ENCODE measurements around the gene UPB1.

DNA sequence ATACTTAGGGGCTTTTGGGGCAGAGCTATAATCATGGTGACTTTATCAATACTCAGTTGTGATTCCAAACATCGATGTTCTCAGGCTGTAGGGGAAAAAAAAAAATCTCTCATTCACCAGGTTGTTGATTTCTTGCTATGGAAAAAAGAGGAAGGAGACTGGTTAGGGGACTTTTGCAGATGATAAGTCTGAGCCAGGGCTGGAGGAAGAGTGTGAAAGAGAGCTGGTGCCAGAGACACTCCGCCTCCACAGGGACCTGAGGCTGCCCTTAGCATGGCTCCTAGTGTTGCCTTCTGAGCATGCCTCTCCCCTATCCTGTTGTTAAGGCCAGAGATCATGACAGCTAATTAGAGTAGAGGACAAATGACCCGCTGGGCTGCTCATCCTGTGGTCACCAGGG, 16.9 kb downstream of the UPB1 start:
- TF ChIP-seq REST (IDR thresholded peaks at IDR 0.05) = no peak
- TF ChIP-seq, protein P1, sequence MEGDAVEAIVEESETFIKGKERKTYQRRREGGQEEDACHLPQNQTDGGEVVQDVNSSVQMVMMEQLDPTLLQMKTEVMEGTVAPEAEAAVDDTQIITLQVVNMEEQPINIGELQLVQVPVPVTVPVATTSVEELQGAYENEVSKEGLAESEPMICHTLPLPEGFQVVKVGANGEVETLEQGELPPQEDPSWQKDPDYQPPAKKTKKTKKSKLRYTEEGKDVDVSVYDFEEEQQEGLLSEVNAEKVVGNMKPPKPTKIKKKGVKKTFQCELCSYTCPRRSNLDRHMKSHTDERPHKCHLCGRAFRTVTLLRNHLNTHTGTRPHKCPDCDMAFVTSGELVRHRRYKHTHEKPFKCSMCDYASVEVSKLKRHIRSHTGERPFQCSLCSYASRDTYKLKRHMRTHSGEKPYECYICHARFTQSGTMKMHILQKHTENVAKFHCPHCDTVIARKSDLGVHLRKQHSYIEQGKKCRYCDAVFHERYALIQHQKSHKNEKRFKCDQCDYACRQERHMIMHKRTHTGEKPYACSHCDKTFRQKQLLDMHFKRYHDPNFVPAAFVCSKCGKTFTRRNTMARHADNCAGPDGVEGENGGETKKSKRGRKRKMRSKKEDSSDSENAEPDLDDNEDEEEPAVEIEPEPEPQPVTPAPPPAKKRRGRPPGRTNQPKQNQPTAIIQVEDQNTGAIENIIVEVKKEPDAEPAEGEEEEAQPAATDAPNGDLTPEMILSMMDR (IDR thresholded peaks at IDR 0.05; ENCODE audit: low read depth, low read length, missing input control) = no peak

All from liver (tissue), 2 donors.